Measurements from ENCODE around the gene SH3PXD2A. TPM values are rescaled to one million over a fixed set of nuclear protein-coding genes. Genes with fewer than 3 reads are reported as not detected.
A peak's percentile ranks its signal among the peaks of the same experiment; 100 is the strongest.

The SH3PXD2A gene
- total RNA-seq, 1 donor from 2014 or later: 2.3 TPM

- Histone ChIP-seq H3K9me3 (ENCODE audit: low read depth) (no peaks in the 10 kb centered on the region), H3F3A (ENCODE audit: low read depth) (no peaks in the 10 kb centered on the region), H3K79me2 (ENCODE audit: low read depth) (no peaks in the 10 kb centered on the region), H3K27me3 (no peaks in the 10 kb centered on the region), H3K4me2 (no peak overlapping the region), H3K4me1 (peaks cover 10% of the 10 kb centered on the region), H4K20me1 (ENCODE audit: low read depth) (no peaks in the 10 kb centered on the region), H3K4me3 (no peak overlapping the region), H2AFZ (replicated peaks) (no peak overlapping the region), H3K27ac (no peak overlapping the region), H3K36me3 (no peaks in the 10 kb centered on the region), H3K9ac (no peak overlapping the region)
- TF ChIP-seq EZH2 (IDR thresholded peaks at IDR 0.05): no peak
- no peak for TF ChIP-seq CTCF (IDR thresholded peaks at IDR 0.05)
- TF ChIP-seq EZH2phosphoT487 (IDR thresholded peaks at IDR 0.05): no peak
- Mint-ChIP-seq H3K27me3 (ENCODE audit: insufficient read depth, low read depth) (peaks cover 4% of the 10 kb centered on the region), H3K4me1 (peaks cover 4% of the 10 kb centered on the region), H3K36me3 (no peaks in the 10 kb centered on the region), H3K9me3 (no peaks in the 10 kb centered on the region), H3K4me3 (no peak overlapping the region), H3K27ac (peak overlapping the region; percentile 42)
- no peak for DNase-seq (ENCODE audit: low spot score)
These were observed 65.6 kb downstream of the SH3PXD2A start for GRCh38 chr10:103789771-103790201.

GRCh38 chr10:103789161-103789560 lies 66.2 kb downstream of the SH3PXD2A start:
- Histone ChIP-seq H3K9me3 (ENCODE audit: low read depth) (no peaks in the 10 kb centered on the region), H3K4me1 (peaks cover 11% of the 10 kb centered on the region), H2AFZ (replicated peaks) (no peak overlapping the region), H3F3A (ENCODE audit: low read depth) (no peaks in the 10 kb centered on the region), H4K20me1 (ENCODE audit: low read depth) (no peaks in the 10 kb centered on the region), H3K9ac (no peak overlapping the region), H3K36me3 (no peaks in the 10 kb centered on the region), H3K27ac (no peak overlapping the region), H3K4me2 (no peak overlapping the region), H3K4me3 (no peak overlapping the region), H3K79me2 (ENCODE audit: low read depth) (no peaks in the 10 kb centered on the region), H3K27me3 (no peaks in the 10 kb centered on the region)
- Mint-ChIP-seq H3K36me3 (no peaks in the 10 kb centered on the region), H3K4me3 (no peak overlapping the region), H3K9me3 (no peaks in the 10 kb centered on the region), H3K4me1 (peaks cover 4% of the 10 kb centered on the region), H3K27ac (peak overlapping the region; percentile 50), H3K27me3 (ENCODE audit: insufficient read depth, low read depth) (peaks cover 4% of the 10 kb centered on the region)
- DNase-seq (ENCODE audit: low spot score): no peak
- no peak for TF ChIP-seq CTCF (IDR thresholded peaks at IDR 0.05)

- H3K4me3 Mint-ChIP-seq: no peak overlapping the region
- TF ChIP-seq CTCF (IDR thresholded peaks at IDR 0.05) (no peak), EZH2 (IDR thresholded peaks at IDR 0.05) (no peak), EZH2phosphoT487 (IDR thresholded peaks at IDR 0.05) (no peak)
- peaks cover 6% of the 10 kb centered on the region for H3K27me3 Mint-ChIP-seq (ENCODE audit: insufficient read depth, low read depth)
- no peak for DNase-seq (ENCODE audit: low spot score)
- Histone ChIP-seq H2AFZ (replicated peaks) (no peak overlapping the region), H3K36me3 (no peaks in the 10 kb centered on the region), H3K4me3 (no peak overlapping the region), H3K4me2 (no peak overlapping the region), H3F3A (ENCODE audit: low read depth) (no peaks in the 10 kb centered on the region), H3K9me3 (ENCODE audit: low read depth) (no peaks in the 10 kb centered on the region), H3K4me1 (peaks cover 17% of the 10 kb centered on the region), H4K20me1 (ENCODE audit: low read depth) (no peaks in the 10 kb centered on the region), H3K9ac (no peak overlapping the region), H3K27ac (no peak overlapping the region), H3K79me2 (ENCODE audit: low read depth) (no peaks in the 10 kb centered on the region), H3K27me3 (no peaks in the 10 kb centered on the region)
- no peak overlapping the region for H3K27ac Mint-ChIP-seq
- peaks cover 6% of the 10 kb centered on the region for H3K4me1 Mint-ChIP-seq
- H3K36me3 Mint-ChIP-seq: peaks cover 5% of the 10 kb centered on the region
- H3K9me3 Mint-ChIP-seq: no peaks in the 10 kb centered on the region
These were observed 68.0 kb downstream of the SH3PXD2A start for GRCh38 chr10:103787331-103787730.

Measured in neural progenitor cell (in vitro differentiated cells).